ENCODE data around the gene MED31.
"Not testable (repeated sequence)": the region's sequence is repeated elsewhere in the genome, so short reads cannot be mapped to it uniquely, and the experiment has no call there.

The MED31 gene

GRCh38 chr17:6651354-6651918 lies at the start of gene MED31, which contains the start of gene C17orf100:
TSS of gene MED31 (minus strand) at chr17:6651605. CDS start at chr17:6651528, 77 bp downstream.
TSS of gene C17orf100 (plus strand) at chr17:6651762. CDS start at chr17:6651914, 152 bp downstream.
- peaks cover 27% of the 10 kb centered on the region for H3K36me3 ChIP-seq (ENCODE audit: control insufficient read depth, insufficient read depth, low read length, severe bottlenecking)
- peaks cover 28% of the 10 kb centered on the region for H3K4me1 ChIP-seq (ENCODE audit: control insufficient read depth, insufficient read depth, low read length)
- H3K27me3 ChIP-seq (replicated peaks; ENCODE audit: control insufficient read depth, insufficient read depth, low read length), result peaks cover 24% of the 10 kb centered on the region
- peak; percentile 98 for DNase-seq (ENCODE audit: low read depth)
- H3K9me3 ChIP-seq (ENCODE audit: control insufficient read depth, low read length), result no peaks in the 10 kb centered on the region
- H3K9ac ChIP-seq (ENCODE audit: low read length), result peak within 1 kb of the TSS; percentile 96
- peak within 1 kb of the TSS; percentile 98 for H3K4me3 ChIP-seq (ENCODE audit: low read length)

GRCh38 chr17:6700948-6701307 lies 49.5 kb upstream of the MED31 start:
- Histone ChIP-seq H3K4me3 (ENCODE audit: low read length) (no peak overlapping the region), H3K9me3 (ENCODE audit: control insufficient read depth, low read length) (no peaks in the 10 kb centered on the region), H3K4me1 (ENCODE audit: control insufficient read depth, insufficient read depth, low read length) (no peaks in the 10 kb centered on the region), H3K36me3 (ENCODE audit: control insufficient read depth, insufficient read depth, low read length, severe bottlenecking) (no peaks in the 10 kb centered on the region), H3K27me3 (replicated peaks; ENCODE audit: control insufficient read depth, insufficient read depth, low read length) (peaks cover 37% of the 10 kb centered on the region), H3K9ac (ENCODE audit: low read length) (no peak overlapping the region)
- DNase-seq (ENCODE audit: low read depth), result no peak

- Histone ChIP-seq H3K4me3 (ENCODE audit: low read length) (no peak overlapping the region), H3K9me3 (ENCODE audit: control insufficient read depth, low read length) (no peaks in the 10 kb centered on the region), H3K9ac (ENCODE audit: low read length) (no peak overlapping the region), H3K27me3 (replicated peaks; ENCODE audit: control insufficient read depth, insufficient read depth, low read length) (peaks cover 37% of the 10 kb centered on the region), H3K36me3 (ENCODE audit: control insufficient read depth, insufficient read depth, low read length, severe bottlenecking) (no peaks in the 10 kb centered on the region), H3K4me1 (ENCODE audit: control insufficient read depth, insufficient read depth, low read length) (no peaks in the 10 kb centered on the region)
- DNase-seq (ENCODE audit: low read depth), result no peak
These were observed 48.9 kb upstream of the MED31 start for GRCh38 chr17:6699997-6700947.

- Histone ChIP-seq H3K4me1 (ENCODE audit: control insufficient read depth, insufficient read depth, low read length) (no peaks in the 10 kb centered on the region), H3K36me3 (ENCODE audit: control insufficient read depth, insufficient read depth, low read length, severe bottlenecking) (no peaks in the 10 kb centered on the region), H3K27me3 (replicated peaks; ENCODE audit: control insufficient read depth, insufficient read depth, low read length) (peaks cover 34% of the 10 kb centered on the region), H3K9me3 (ENCODE audit: control insufficient read depth, low read length) (peaks cover 2% of the 10 kb centered on the region), H3K9ac (ENCODE audit: low read length) (no peak overlapping the region), H3K4me3 (ENCODE audit: low read length) (no peak overlapping the region)
- DNase-seq (ENCODE audit: low read depth), result no peak
These were observed 46.6 kb upstream of the MED31 start for GRCh38 chr17:6698004-6698403.

GRCh38 chr17:6696906-6697305 lies 45.5 kb upstream of the MED31 start:
- peaks cover 2% of the 10 kb centered on the region for H3K9me3 ChIP-seq (ENCODE audit: control insufficient read depth, low read length)
- H3K27me3 ChIP-seq (replicated peaks; ENCODE audit: control insufficient read depth, insufficient read depth, low read length), result peaks cover 33% of the 10 kb centered on the region
- no peak overlapping the region for H3K9ac ChIP-seq (ENCODE audit: low read length)
- no peaks in the 10 kb centered on the region for H3K4me1 ChIP-seq (ENCODE audit: control insufficient read depth, insufficient read depth, low read length)
- H3K4me3 ChIP-seq (ENCODE audit: low read length), result no peak overlapping the region
- no peaks in the 10 kb centered on the region for H3K36me3 ChIP-seq (ENCODE audit: control insufficient read depth, insufficient read depth, low read length, severe bottlenecking)
- DNase-seq (ENCODE audit: low read depth), result no peak

GRCh38 chr17:6695565-6695964 lies 44.2 kb upstream of the MED31 start:
- DNase-seq (ENCODE audit: low read depth), result no peak
- peaks cover 34% of the 10 kb centered on the region for H3K27me3 ChIP-seq (replicated peaks; ENCODE audit: control insufficient read depth, insufficient read depth, low read length)
- H3K9ac ChIP-seq (ENCODE audit: low read length), result no peak overlapping the region
- H3K36me3 ChIP-seq (ENCODE audit: control insufficient read depth, insufficient read depth, low read length, severe bottlenecking), result no peaks in the 10 kb centered on the region
- no peak overlapping the region for H3K4me3 ChIP-seq (ENCODE audit: low read length)
- no peaks in the 10 kb centered on the region for H3K4me1 ChIP-seq (ENCODE audit: control insufficient read depth, insufficient read depth, low read length)
- H3K9me3 ChIP-seq (ENCODE audit: control insufficient read depth, low read length), result peaks cover 2% of the 10 kb centered on the region

DNA sequence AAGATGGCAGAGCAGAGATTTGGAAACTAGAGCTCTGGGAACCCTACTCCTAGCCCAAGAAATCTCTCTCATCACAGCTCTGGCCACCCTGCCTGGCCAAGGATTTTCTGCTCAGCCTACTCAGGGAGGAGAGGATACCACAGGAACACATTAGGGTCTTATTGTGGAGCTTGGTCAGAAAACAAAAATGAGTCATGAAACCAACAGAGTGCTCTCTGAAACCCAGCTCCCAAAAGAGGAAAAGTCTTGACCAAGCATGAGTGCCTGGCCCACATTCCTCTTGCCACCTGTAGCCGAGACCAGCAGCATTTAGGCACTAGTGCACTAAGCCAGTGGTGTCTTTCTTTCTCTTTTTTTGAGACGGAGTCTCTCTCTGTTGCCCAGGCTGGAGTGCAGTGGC lies 43.6 kb upstream of the MED31 start:
- H3K27me3 ChIP-seq (replicated peaks; ENCODE audit: control insufficient read depth, insufficient read depth, low read length), result peaks cover 38% of the 10 kb centered on the region
- no peaks in the 10 kb centered on the region for H3K36me3 ChIP-seq (ENCODE audit: control insufficient read depth, insufficient read depth, low read length, severe bottlenecking)
- peaks cover 2% of the 10 kb centered on the region for H3K9me3 ChIP-seq (ENCODE audit: control insufficient read depth, low read length)
- no peak for DNase-seq (ENCODE audit: low read depth)
- no peak overlapping the region for H3K9ac ChIP-seq (ENCODE audit: low read length)
- H3K4me1 ChIP-seq (ENCODE audit: control insufficient read depth, insufficient read depth, low read length), result no peaks in the 10 kb centered on the region
- no peak overlapping the region for H3K4me3 ChIP-seq (ENCODE audit: low read length)

DNA sequence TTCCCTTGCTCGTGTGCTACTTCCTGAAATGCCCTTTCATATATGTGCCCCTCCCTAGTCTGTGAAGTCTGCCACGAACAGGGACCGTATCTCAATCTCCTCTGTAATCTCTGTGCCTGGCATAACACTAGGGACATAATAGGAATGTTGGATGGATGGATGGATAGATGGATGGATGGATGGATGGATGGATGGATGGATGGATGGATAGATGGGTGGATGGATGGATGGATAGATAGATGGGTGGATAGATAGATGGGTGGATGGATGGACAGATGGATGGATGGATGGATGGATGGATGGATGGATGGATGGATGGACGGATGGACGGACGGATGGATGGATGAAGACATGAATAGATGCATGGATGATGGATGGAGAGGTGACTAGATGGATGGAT lies 40.6 kb upstream of the MED31 start:
- H3K4me1 ChIP-seq (ENCODE audit: control insufficient read depth, insufficient read depth, low read length); H3K9me3 ChIP-seq (ENCODE audit: control insufficient read depth, low read length); H3K36me3 ChIP-seq (ENCODE audit: control insufficient read depth, insufficient read depth, low read length, severe bottlenecking); DNase-seq (ENCODE audit: low read depth); H3K4me3 ChIP-seq (ENCODE audit: low read length); H3K9ac ChIP-seq (ENCODE audit: low read length): not testable (repeated sequence)
- peaks cover 43% of the 10 kb centered on the region for H3K27me3 ChIP-seq (replicated peaks; ENCODE audit: control insufficient read depth, insufficient read depth, low read length)

DNA sequence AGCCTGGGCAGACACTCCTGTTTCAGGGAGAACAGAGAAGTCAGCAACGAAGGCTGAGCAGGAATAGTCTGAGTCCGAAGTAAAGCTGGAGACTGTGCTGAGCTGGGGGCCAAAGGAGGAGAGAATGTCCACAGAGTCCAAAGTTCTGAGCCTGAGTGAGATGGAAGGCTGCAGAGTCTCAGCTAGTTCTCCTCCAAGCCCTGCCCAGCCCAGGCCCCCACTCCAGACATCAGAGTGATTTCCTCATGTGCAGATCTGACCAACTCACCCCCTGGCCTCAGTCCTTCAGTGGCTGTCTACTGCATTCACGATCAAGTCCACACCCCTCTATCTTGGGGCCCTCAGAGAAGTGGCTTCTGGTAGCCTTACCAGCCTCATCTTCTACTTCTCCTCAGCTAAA lies 40.1 kb upstream of the MED31 start:
- peaks cover 2% of the 10 kb centered on the region for H3K9me3 ChIP-seq (ENCODE audit: control insufficient read depth, low read length)
- no peaks in the 10 kb centered on the region for H3K36me3 ChIP-seq (ENCODE audit: control insufficient read depth, insufficient read depth, low read length, severe bottlenecking)
- peaks cover 47% of the 10 kb centered on the region for H3K27me3 ChIP-seq (replicated peaks; ENCODE audit: control insufficient read depth, insufficient read depth, low read length)
- H3K9ac ChIP-seq (ENCODE audit: low read length), result no peak overlapping the region
- no peak for DNase-seq (ENCODE audit: low read depth)
- no peaks in the 10 kb centered on the region for H3K4me1 ChIP-seq (ENCODE audit: control insufficient read depth, insufficient read depth, low read length)
- H3K4me3 ChIP-seq (ENCODE audit: low read length), result no peak overlapping the region

- Histone ChIP-seq H3K9ac (ENCODE audit: low read length) (no peak overlapping the region), H3K4me1 (ENCODE audit: control insufficient read depth, insufficient read depth, low read length) (no peaks in the 10 kb centered on the region), H3K36me3 (ENCODE audit: control insufficient read depth, insufficient read depth, low read length, severe bottlenecking) (no peaks in the 10 kb centered on the region), H3K4me3 (ENCODE audit: low read length) (no peak overlapping the region), H3K9me3 (ENCODE audit: control insufficient read depth, low read length) (peaks cover 2% of the 10 kb centered on the region), H3K27me3 (replicated peaks; ENCODE audit: control insufficient read depth, insufficient read depth, low read length) (peaks cover 56% of the 10 kb centered on the region)
- DNase-seq (ENCODE audit: low read depth), result no peak
These were observed 39.2 kb upstream of the MED31 start for GRCh38 chr17:6690641-6691040.

DNA sequence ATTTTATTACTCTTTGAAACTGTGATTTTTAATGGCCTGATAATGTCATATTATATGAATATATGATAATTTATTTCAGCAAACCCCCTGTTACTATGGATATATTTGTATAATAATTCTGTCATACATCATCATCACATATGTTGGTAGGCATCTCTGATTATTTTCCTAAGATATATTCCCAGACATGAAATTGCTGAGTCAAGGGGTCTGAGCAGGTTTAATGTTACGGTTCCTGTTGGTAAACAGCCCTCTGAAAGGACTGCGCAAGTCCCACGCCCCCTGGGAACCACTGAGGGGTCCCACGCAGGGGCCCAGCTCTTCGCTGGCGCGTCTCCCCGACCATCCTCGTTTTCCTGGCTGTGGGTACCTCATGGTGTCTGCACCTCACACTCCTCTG lies 37.5 kb upstream of the MED31 start:
- Histone ChIP-seq H3K27me3 (replicated peaks; ENCODE audit: control insufficient read depth, insufficient read depth, low read length) (peaks cover 56% of the 10 kb centered on the region), H3K4me3 (ENCODE audit: low read length) (no peak overlapping the region), H3K9ac (ENCODE audit: low read length) (no peak overlapping the region), H3K9me3 (ENCODE audit: control insufficient read depth, low read length) (no peaks in the 10 kb centered on the region), H3K4me1 (ENCODE audit: control insufficient read depth, insufficient read depth, low read length) (no peaks in the 10 kb centered on the region), H3K36me3 (ENCODE audit: control insufficient read depth, insufficient read depth, low read length, severe bottlenecking) (no peaks in the 10 kb centered on the region)
- DNase-seq (ENCODE audit: low read depth), result no peak
